Right renal cortex interstitium (tissue), 3 donors: ENCODE results near the gene MVB12B. TPM values are rescaled to one million over a fixed set of nuclear protein-coding genes. Genes with fewer than 3 reads are reported as not detected.

Source experiments
- DNase-seq, 3 donors: peaks; one replicate each; pipeline ENCODE4 v3.0.0-alpha.2; 2013; ENCODE audit warnings: low read depth in 3 of 3, low spot score in 2 of 3
- polyA plus RNA-seq, 3 donors: library from polyadenylated mRNA; unstranded; fragments of 120-200 nt; gene quantifications; one replicate each; pipeline ENCODE4 v1.2.1, GENCODE V29; 2013; ENCODE audit not compliant: insufficient read length in 3 of 3

MVB12B gene
- polyA plus RNA-seq, 3 donors = 14.5 to 17.4 (median 16.0) TPM

DNA sequence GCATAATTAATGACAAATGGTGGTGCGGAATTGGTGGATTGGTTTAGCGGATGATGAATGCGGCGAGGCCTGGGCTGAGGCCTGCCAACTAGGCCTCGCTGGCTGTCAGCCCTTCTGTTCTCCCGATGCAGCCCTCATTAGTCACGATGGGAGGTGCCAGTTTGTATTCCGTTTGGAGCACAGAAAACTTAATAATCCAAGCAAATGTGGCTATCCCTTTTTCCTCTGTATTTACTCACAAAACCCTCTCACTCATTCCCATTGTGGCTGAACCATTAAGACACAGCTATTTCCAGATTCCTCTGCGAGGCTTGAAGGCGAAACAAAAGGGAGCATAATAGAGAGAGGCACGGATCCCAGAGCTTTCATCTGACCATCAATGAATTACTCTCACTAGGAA is 114.3 kb downstream of the MVB12B start:
- DNase-seq = no peak

DNA sequence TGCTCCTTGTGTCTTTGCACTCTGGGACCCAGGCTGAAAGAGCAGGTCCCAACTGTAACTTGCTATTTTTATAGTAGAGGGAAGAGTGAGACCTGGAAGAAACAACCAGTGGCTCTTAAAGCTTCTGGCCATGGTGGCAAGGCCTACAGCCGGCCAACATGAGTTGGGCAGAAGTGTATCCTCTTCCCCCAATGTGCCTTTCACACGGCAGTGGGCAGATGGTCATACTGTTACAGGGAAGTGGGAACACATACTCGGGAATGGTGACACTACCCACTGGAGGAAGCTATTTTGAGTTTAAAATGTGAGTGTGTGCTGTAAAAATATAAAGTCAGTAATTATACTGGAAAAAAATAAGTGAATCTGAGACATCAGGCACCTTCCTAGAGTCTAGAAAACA is 116.0 kb downstream of the MVB12B start:
- no peak for DNase-seq

DNA sequence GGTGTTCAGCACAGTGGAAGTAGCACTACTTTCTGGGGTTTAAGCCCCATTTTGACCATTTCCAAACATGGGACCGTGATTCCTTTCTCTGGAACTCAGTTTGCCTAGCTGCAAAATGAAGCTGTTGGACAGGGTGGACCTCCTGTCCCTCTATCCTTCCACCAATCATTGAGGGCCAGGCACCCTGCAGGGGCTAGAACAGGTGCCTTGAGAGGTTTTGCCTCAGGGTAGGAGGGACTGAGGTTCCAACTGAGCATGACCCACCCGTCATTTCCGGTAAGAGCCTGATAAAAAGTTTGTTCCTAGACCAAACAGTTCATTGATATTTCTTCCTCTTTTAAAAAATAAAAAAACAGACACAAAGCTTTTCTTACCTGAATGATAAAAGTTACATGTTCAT is 116.5 kb downstream of the MVB12B start:
- DNase-seq = no peak

DNA sequence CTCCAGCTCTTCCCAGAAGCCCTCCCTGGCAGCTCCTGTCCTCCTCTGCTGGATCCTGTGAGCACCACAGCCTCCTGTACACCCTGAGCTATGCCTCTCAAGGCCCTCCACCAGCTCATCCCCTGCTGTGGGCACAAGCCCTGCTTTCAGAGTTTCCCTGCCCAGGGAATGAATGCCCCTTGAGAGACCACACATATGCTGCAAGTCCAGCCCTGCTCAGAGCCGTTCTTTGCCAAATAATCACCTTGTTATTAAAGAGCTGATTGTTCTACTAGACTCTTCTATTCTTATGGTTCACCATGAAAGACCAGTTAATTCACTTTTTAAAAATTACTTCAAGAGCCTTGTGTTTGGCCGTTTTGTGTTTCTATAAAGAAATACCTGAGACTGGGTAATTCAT is 121.5 kb downstream of the MVB12B start:
- DNase-seq = no peak

DNA sequence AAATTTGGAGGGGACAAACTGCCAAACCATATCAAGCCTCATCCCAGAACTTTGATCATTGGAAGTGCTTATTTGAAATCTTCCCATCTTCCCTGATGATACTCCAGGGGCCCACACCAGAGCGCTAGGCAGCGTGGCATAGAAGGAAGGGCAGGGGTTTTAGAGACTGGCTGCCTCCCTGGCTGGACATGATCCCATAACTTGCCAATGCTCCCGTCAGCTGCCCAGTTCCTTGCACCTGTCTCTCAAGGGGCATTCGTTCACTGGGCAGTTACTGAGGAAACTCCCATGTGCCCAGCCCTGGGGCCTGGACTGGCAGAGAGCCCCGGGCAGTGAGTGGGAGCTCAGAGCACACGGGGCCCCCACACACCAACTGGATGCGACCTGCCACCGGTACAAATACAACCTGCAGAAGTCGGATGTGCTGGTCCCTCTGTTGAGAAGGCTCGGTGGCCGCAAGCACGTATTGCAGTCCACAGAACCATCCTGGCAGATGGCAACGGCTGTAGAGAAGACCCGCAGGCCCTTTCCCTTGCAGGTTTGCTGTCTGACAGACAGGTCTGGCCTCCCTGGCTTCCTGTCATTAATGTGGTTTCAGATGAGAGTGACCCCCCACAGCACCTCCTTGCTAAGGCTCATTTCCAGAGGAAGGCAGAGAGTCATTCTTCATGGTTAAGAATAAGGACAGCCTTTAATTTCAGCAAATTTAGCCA is 122.4 kb downstream of the MVB12B start:
- no peak for DNase-seq

DNA sequence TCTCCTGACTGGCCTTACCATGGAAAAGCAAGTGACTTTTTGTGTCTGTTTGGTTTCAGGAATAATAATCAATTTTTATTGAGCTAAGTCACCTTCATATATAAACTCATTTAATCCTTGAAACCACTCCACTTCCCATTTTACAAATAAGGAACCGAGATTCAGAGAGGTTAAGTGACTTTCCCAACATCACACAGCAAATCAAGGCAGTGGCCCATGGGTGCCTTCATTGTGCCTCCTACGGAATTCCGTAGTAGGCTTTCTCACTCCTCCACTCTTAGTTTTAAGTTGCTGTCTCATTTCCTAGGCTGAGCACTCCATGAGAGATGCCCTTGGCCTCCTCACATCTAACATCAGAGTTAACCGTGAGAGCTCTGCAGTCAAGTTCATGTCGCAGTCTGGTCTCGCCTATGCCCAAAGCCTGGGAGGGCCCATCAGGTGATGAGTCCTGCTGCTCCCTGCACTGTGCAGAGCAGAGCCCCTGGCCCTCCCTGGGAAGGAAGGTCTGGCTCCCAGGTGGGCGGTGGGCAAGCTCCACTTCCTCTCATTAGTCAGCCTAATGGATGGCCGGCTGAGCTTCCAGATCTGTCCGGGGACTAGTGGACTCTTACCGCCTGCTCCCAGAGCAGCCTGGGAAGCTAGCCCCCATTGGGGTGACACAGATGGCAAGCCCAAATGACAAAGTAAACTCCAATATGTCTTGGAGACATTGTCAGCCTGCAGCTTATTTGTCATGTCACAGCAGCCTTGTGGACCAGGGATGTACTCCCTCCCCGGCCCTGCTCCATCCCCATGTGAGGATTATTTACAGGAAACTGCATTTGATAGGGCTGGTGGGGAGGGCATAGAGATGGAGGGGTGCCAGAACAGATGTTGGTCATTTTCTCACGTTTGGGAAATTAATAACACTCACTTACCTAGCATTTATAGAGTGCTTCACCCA is 123.4 kb downstream of the MVB12B start:
- no peak for DNase-seq

DNA sequence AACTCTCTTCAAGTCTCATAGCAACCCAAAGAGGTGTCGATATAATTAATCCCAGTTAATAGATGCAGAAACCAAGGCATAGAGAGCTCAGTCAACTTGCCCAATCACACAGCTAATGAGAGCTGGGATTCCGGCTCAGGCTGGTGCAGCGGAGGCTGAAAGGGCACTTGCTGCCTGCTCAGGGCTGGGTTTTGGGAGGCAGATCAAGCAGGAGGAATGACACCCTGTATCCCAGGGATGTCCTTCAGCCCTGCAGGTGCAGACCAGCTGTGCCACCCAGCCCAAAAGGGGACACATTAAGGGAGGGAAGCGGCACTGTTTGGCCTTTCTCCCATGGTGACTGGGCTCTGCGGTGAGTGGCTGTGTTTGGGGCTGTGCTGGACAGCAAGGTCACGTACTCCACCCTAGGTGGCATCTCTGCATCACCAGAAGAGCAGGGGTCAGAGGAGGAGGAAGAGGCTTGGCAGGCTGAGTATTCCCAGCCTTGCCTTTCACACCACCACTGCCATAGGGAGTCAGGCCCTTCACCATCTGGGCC is 124.1 kb downstream of the MVB12B start:
- no peak for DNase-seq

DNA sequence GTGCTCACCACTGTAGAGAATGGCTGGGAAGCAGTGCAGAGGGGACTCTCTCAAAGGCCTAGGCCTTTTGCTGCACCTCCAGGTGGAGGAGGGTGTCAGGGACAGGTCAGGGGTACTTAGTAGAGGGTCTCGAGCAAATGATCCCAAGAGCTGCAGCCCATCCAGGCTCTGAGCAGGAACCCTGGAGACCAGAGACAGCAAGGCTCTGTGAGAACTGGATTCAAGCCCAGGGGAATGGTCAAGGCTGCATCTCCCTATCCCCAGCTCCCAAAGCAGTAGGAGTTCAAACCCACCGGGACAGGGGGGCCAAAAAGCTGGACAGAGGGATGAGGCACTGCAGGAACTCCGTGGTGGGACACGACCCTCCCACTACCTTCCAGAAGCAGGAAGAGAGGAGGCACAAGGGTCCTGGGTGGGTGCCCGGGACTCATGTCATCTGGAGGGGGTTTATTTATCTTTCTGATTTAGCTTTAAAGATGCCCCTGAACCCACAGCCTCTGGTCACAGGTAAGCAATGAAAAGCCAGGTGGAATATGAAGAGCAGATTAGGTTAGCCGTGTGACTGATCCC is 124.8 kb downstream of the MVB12B start:
- no peak for DNase-seq

DNA sequence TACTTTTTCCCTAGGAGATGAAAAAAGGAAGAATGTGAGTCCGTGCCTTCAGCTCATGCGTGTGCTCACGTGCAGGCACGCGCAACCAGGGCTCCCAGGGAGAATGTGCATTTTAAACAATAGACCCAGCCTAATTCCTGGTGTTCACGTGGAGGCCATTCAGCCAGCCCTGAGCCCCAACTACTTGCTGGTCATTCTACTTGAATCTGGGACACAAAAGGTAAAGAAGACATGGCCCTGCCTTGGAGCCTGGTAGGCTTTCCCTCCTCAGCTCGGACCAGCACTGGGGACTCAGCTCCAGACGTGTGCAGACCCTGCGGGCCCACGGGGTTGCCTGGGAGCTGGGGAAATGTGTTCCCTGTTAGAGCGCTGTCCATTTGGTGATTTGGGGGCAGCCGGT is 125.5 kb downstream of the MVB12B start:
- DNase-seq = no peak

DNA sequence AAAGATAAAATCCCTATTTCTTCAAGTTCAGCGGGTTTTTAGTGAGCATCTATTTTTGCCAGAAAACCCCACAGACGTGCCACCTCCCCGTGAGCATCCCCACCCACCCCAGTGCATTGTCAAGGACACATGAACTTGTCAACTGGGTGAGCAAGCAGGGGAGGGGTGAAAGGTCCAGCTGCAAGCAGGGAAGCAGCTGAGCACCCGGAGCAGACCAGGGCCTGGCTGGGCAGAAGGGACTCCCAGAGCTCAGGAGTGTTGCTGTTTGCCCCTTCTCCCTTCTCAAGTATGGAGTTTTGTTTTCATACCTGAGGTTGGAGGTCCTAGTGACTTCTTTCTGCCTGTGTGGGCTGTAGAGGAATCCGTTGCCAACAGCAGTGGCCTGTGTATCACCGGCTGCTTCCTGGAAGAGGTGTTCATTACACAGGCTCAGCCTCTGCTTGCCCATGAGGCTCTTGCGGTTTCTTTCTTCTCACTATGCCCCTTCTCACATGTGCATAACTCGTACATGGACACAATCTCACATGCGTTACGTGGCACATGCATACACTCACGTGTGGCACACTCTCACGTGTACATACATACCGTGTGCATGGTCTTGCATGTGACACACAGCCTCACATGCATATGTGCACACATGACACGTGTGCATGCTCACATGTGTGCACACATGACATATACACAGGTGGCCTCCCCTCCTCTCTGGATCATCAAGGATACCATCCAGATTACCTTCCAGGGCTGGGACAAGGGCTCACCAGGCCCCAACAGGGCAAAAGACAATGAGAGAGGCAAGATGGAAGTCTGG is 126.7 kb downstream of the MVB12B start:
- DNase-seq = no peak

DNA sequence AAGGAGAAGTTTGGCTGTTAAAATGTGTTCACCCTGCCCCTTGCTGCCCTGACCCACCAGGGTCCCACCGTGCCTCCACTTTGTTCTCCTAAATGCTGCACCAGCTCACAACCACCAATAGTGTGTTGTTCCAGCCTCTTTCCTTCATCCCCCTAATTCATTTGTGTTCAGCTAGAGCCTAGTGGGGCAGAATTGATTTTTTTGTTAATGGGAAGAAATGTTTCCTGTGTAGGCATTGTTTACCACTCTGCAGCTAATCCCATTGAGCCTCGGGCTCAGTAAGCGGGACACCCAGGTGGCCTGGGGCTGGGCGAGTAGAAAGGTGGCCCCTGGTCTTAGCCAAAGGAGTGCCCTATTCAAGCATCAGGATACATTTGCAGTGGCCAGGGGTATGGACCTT is 127.6 kb downstream of the MVB12B start:
- DNase-seq = no peak

DNA sequence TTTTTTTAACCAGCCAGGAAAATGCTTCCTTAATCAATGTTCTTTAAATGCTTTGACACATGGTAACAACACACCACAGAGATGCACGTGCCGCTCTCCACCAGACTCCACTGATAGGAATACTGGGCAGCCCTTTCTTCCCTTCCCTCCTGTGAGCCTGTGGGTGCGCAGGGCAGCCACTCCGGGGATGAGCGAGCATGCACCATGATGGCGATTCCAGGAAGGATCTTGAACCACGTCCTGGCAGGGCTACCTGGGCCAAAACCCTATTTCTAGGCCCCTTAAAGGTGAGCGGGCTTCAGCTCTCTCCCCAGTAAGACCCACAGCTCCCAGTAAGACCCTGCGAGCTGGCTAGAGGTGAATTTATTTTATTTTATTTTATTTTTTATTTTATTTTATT is 128.2 kb downstream of the MVB12B start:
- no peak for DNase-seq

DNA sequence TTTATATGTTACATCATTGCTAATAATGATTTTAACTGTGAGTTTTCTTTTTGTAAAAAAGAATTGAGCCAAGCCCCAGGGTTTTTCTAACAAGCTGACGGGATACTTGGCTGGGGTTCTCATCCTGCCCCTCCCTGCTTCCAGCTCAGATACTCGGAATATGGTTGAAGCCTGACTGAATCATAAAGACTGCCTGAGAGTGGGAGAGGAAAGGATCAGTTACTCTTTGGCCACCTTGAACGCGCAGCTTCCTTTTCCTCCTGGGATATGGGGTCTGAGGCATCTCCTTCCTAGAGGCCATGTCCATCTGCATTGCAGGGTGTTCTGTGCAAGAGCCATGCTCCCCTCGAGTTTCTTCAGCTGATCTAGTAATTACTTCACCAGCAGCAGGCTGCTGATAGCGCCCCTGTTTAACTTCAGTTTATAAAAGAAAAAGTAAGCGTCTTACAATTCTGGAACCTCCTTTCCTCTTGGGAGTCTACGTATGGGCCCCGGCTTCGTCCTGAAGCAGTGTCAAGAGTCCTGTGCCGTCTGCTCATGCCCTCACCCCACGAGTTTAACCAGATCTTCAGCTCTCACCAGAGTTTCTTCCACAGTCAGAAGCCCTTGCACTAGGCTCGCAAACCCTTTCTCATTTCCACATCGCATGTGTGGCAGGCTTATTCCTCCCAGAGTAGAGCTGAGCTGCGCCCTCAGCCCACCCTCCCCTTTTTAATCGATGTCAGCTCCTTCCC is 130.0 kb downstream of the MVB12B start:
- no peak for DNase-seq

DNA sequence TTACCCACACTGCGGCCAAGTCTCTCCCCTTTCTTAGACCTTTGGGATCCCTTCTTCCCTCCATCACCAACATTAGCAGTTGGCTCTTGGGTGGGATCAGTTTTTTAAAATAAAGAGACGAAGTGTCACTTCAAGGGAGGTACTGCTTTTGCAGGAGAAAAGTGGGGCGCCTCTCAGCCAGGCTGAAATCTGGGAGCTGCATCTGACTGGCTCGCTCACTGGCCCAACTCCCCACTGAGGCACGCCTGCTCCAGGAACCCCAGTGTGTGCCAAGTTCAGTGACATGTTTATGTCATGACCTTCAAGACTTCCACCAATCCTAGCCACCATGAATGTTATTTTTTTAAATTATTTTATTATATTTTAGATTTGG is 130.5 kb downstream of the MVB12B start:
- no peak for DNase-seq

DNA sequence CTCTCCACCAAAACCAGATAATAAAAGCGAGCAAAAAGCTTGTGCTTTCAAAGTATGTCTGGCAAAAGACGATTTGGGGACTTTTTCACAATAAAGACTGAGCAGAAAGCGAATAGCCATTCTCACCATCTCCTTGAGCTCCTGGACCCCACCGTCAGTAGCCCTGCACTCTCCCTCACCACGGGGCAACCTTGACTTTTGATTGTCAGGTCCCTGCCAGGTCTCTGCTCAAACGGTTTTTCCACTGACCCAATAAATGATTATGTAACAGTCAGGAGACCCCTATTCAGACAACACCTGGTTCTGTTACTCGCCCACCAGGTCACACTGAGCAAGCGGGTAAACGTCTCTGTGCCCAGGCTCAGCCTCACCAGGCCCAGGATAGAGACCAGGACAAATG is 131.3 kb downstream of the MVB12B start:
- DNase-seq = no peak

DNA sequence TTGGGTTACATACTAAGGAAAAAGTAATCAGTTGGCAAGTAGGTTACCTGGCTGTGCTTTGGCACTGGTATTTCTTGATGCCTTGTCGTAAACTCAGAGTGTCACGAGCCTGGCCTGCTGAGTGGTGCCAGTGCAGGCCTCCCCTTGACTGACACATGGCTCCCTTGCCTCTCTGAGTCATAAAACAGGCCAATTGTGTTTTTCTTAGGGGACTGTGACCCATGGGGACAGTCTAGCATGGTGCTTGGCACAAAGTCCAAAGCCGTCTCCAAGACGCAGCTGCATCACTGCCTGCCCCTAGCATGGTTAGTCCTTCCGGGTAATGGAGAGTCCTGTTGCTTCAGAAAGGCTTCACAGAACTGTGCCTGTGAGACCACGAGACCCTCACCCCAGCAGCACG is 132.5 kb downstream of the MVB12B start:
- DNase-seq = no peak

DNA sequence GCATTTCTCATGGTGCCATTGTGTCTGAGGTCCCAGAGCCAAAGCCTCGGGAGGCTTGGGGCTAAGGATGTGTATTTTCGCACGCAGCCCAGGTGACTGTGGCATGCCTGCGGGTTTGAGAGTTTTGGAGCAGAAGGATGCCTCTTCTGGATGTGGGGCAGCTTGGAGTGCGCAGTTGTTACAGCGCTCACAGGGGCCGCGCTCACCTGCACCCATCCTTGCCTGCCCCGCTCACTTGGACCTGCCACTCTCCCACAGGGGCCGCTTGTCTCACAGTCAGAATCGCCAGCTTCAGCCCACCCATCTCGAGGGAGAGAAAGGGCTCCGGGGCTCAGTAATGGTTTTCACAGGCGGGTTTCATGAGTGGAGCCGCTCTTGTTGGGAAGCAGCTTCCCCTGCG is 132.9 kb downstream of the MVB12B start:
- DNase-seq = no peak

DNA sequence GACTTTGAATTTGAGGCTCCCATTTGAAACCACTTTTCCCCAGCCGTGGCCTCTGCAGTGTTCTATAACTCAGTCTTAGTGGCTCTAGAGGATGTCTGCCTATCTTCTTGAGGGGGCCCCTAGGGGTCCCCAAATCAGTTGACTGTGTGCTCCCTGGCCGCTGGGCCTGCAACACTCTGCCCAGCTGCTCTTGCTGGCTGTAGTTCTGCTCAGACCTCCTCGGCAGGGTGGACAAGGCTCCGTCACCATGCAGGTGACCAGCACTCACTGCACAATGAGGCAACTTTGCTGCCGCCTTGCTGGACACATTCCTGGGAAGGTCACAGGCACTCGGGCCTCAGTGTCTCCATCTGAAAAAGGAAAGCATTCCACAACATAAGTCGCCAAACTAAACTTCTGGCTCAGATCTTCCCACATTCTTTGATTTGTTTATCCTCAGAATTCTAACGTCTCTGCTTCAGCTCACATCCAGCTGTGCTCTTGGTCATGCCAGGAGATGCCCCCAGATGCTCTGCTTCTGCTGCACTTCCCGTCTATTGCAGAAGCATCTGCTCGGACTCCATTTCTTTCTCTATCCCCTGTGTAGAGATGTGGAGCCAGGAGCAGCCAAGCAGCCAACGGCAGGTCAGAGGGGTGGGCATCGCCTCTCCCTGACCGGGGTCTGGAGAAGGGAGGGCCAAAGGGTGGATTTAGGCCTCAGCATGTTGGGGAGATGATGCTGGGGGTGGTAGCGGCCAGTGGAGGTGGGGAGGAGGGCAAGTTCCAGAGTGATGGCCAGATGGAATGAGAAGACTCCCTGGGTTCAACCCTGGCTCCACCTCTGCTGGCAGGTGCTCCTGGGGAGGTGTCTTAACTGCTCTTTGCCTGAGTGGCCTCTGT is 133.6 kb downstream of the MVB12B start:
- no peak for DNase-seq

DNA sequence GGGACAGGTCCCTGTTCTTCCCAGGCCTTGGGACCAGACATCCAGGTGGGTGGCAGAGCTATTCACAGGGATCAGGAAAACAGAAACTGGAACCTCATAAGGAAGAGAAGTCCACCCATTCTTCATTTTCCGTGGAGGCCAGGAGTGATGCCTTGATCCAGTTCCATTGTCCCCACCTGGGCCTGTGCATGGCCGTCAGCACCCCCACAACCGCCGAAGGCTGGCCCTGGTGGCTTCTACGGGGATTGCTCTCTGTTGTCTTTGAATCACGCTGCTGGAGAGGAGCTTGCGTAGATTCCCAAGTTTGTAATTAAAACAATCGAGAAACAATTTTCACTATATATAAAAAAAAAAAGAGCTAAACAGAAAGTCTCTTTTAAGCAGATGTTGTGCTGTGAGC is 134.4 kb downstream of the MVB12B start:
- DNase-seq = no peak
